ENCODE measurements around the gene PLD5.
"Not testable (repeated sequence)": the region's sequence is repeated elsewhere in the genome, so short reads cannot be mapped to it uniquely, and the experiment has no call there.

Gene PLD5

GRCh38 chr1:242100921-242101320 is 423.6 kb downstream of the PLD5 start:
- Histone ChIP-seq H3K79me2 (no peaks in the 10 kb centered on the region), H2AFZ (no peak overlapping the region), H3K4me1 (no peaks in the 10 kb centered on the region), H3K27me3 (ENCODE audit: control insufficient read depth, insufficient read depth, low read length) (no peaks in the 10 kb centered on the region), H3K9me3 (ENCODE audit: control insufficient read depth, low read length) (no peaks in the 10 kb centered on the region), H3K9ac (no peak overlapping the region), H3K27ac (no peak overlapping the region), H3K4me3 (ENCODE audit: low read depth, low read length) (no peak overlapping the region), H3K36me3 (ENCODE audit: control insufficient read depth, insufficient read depth, low read length) (no peaks in the 10 kb centered on the region), H3K4me2 (ENCODE audit: low read length) (no peak overlapping the region)
- TF ChIP-seq, protein P1, sequence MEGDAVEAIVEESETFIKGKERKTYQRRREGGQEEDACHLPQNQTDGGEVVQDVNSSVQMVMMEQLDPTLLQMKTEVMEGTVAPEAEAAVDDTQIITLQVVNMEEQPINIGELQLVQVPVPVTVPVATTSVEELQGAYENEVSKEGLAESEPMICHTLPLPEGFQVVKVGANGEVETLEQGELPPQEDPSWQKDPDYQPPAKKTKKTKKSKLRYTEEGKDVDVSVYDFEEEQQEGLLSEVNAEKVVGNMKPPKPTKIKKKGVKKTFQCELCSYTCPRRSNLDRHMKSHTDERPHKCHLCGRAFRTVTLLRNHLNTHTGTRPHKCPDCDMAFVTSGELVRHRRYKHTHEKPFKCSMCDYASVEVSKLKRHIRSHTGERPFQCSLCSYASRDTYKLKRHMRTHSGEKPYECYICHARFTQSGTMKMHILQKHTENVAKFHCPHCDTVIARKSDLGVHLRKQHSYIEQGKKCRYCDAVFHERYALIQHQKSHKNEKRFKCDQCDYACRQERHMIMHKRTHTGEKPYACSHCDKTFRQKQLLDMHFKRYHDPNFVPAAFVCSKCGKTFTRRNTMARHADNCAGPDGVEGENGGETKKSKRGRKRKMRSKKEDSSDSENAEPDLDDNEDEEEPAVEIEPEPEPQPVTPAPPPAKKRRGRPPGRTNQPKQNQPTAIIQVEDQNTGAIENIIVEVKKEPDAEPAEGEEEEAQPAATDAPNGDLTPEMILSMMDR (IDR thresholded peaks at IDR 0.05), result no peak

DNA sequence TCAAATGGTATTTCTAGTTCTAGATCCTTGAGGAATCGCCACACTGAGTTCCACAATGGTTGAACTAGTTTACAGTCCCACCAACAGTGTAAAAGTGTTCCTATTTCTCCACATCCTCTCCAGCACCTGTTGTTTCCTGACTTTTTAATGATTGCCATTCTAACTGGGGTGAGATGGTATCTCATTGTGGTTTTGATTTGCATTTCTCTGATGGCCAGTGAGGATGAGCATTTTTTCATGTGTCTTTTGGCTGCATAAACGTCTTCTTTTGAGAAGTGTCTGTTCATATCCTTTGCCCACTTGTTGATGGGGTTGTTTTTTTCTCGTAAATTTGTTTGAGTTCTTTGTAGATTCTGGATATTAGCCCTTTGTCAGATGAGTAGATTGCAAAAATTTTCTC is 427.2 kb downstream of the PLD5 start:
- not testable (repeated sequence) for H3K79me2 ChIP-seq; H3K27ac ChIP-seq; H2AFZ ChIP-seq; H3K4me3 ChIP-seq (ENCODE audit: low read depth, low read length); H3K27me3 ChIP-seq (ENCODE audit: control insufficient read depth, insufficient read depth, low read length); H3K4me1 ChIP-seq; H3K9ac ChIP-seq; H3K4me2 ChIP-seq (ENCODE audit: low read length); H3K9me3 ChIP-seq (ENCODE audit: control insufficient read depth, low read length); H3K36me3 ChIP-seq (ENCODE audit: control insufficient read depth, insufficient read depth, low read length)

GRCh38 chr1:242093116-242093515 is 431.4 kb downstream of the PLD5 start:
- TF ChIP-seq, protein P1 (IDR thresholded peaks at IDR 0.05), result no peak
- Histone ChIP-seq H3K9me3 (ENCODE audit: control insufficient read depth, low read length) (no peaks in the 10 kb centered on the region), H3K27me3 (ENCODE audit: control insufficient read depth, insufficient read depth, low read length) (no peaks in the 10 kb centered on the region), H3K9ac (no peak overlapping the region), H3K4me2 (ENCODE audit: low read length) (no peak overlapping the region), H3K27ac (no peak overlapping the region), H3K4me3 (ENCODE audit: low read depth, low read length) (no peak overlapping the region), H3K4me1 (no peaks in the 10 kb centered on the region), H3K79me2 (no peaks in the 10 kb centered on the region), H2AFZ (no peak overlapping the region), H3K36me3 (ENCODE audit: control insufficient read depth, insufficient read depth, low read length) (no peaks in the 10 kb centered on the region)

DNA sequence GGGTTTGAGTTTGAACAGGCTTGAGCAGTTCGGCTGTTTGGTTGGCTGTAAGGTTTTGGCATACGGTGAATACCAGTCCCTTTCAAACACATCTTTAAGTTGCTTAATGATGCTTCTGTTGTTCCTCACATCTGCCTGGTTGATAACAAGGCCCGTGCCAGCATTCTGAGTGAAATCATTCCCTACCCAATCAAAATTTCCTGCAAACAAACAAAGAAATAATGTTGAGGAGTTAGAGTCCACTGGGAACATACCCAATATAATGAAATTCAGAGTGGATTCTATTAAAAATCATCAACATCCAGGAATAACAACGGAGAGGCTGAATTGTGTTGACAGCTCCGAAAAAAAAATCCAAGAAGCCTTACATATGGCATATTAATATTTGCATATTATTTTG is 434.6 kb downstream of the PLD5 start:
- H3K27me3 ChIP-seq (ENCODE audit: control insufficient read depth, insufficient read depth, low read length), result no peaks in the 10 kb centered on the region
- no peak overlapping the region for H3K4me2 ChIP-seq (ENCODE audit: low read length)
- no peaks in the 10 kb centered on the region for H3K9me3 ChIP-seq (ENCODE audit: control insufficient read depth, low read length)
- H3K9ac ChIP-seq, result no peak overlapping the region
- H3K4me3 ChIP-seq (ENCODE audit: low read depth, low read length), result no peak overlapping the region
- no peaks in the 10 kb centered on the region for H3K36me3 ChIP-seq (ENCODE audit: control insufficient read depth, insufficient read depth, low read length)
- TF ChIP-seq, protein P1 (IDR thresholded peaks at IDR 0.05), result no peak
- no peaks in the 10 kb centered on the region for H3K4me1 ChIP-seq
- no peaks in the 10 kb centered on the region for H3K79me2 ChIP-seq
- H2AFZ ChIP-seq, result no peak overlapping the region
- no peak overlapping the region for H3K27ac ChIP-seq

- Histone ChIP-seq H3K4me3 (ENCODE audit: low read depth, low read length) (no peak overlapping the region), H3K4me1 (no peaks in the 10 kb centered on the region)
- TF ChIP-seq, protein P1 (IDR thresholded peaks at IDR 0.05), result no peak
These were observed 435.6 kb downstream of the PLD5 start for GRCh38 chr1:242088875-242089274.

More at GRCh38 chr1:242088875-242089274, 435.6 kb downstream of the PLD5 start:
- Histone ChIP-seq H3K27me3 (ENCODE audit: control insufficient read depth, insufficient read depth, low read length) (no peaks in the 10 kb centered on the region), H3K9me3 (ENCODE audit: control insufficient read depth, low read length) (no peaks in the 10 kb centered on the region), H3K4me2 (ENCODE audit: low read length) (no peak overlapping the region), H3K9ac (no peak overlapping the region), H3K27ac (no peak overlapping the region), H3K79me2 (no peaks in the 10 kb centered on the region), H2AFZ (no peak overlapping the region), H3K36me3 (ENCODE audit: control insufficient read depth, insufficient read depth, low read length) (no peaks in the 10 kb centered on the region)
